CD4-positive, alpha-beta T cell (primary cell): Measurements from ENCODE around the gene SENP7. TPM values are rescaled to one million over a fixed set of nuclear protein-coding genes. Genes with fewer than 3 reads are reported as not detected.
A peak's percentile ranks its signal among the peaks of the same experiment; 100 is the strongest.

Source experiments
- ATAC-seq: fragments of 200-7000 bp; cut with Tn5 transposase; one replicate; pipeline ENCODE4 v1.10.0; 2022; ENCODE audit warnings: mild to moderate bottlenecking; ENCODE audit not compliant: poor library complexity
- CTCF ChIA-PET: fragments of 350-600 bp; sonication (Branson Sonifier 250); formaldehyde crosslinking; loops from one replicate; lab custom pipeline; 2021; ENCODE audit warnings: antibody characterized with exemption, inconsistent platforms; lab: Charles Lee
- POLR2A ChIA-PET: fragments of 350-600 bp; sonication (Branson Sonifier 250); formaldehyde crosslinking; loops from one replicate; lab custom pipeline; 2021; ENCODE audit warnings: antibody characterized with exemption, inconsistent platforms; lab: Charles Lee
- DNase-seq, 14 experiments: peaks; one replicate each; pipeline ENCODE4 v3.0.0-alpha.2; 2013 to 2020; ENCODE audit warnings: mixed read lengths in 2 of 14
- H3K27ac ChIP-seq, 2 donors: one replicate each; pipeline versions ENCODE4 v1.5.1 to v1.7.0; 2013; ENCODE audit warnings: low read length in 2 of 2, low read depth in 1 of 2, mild to moderate bottlenecking in 1 of 2
- H3K27me3 ChIP-seq, 2 experiments: 1 replicate in 1 of 2; 2 replicates in 1 of 2; pipeline versions ENCODE4 v1.6.1 to v1.7.0; 2013; ENCODE audit warnings: low read length in 2 of 2, control low read depth in 1 of 2, mild to moderate bottlenecking in 1 of 2, moderate library complexity in 1 of 2; ENCODE audit not compliant: insufficient read depth in 2 of 2, control insufficient read depth in 1 of 2
- H3K36me3 ChIP-seq: one replicate; pipeline ENCODE4 v1.6.1; 2013; ENCODE audit warnings: low read length, control low read depth; ENCODE audit not compliant: insufficient read depth
- H3K4me1 ChIP-seq: one replicate; pipeline ENCODE4 v1.6.1; 2013; ENCODE audit warnings: low read length, control low read depth; ENCODE audit not compliant: insufficient read depth
- H3K4me3 ChIP-seq: one replicate; pipeline ENCODE4 v1.5.1; 2013; ENCODE audit warnings: mild to moderate bottlenecking, low read length, moderate library complexity
- H3K9me3 ChIP-seq, 2 experiments: 1 replicate in 1 of 2; 2 replicates in 1 of 2; pipeline versions ENCODE4 v1.6.1 to v1.7.0; 2013; ENCODE audit warnings: low read length in 2 of 2, mild to moderate bottlenecking in 2 of 2, control low read depth in 1 of 2, moderate library complexity in 1 of 2; ENCODE audit not compliant: control insufficient read depth in 1 of 2, insufficient read depth in 1 of 2
- H3K27ac Mint-ChIP-seq: one replicate; pipeline ENCODE4 v1.8.0; 2020; ENCODE audit warnings: mixed read lengths
- H3K27me3 Mint-ChIP-seq: one replicate; pipeline ENCODE4 v1.8.0; 2021; ENCODE audit warnings: mixed read lengths
- H3K36me3 Mint-ChIP-seq: one replicate; pipeline ENCODE4 v1.8.0; 2021; ENCODE audit warnings: low read depth, mixed read lengths
- H3K4me1 Mint-ChIP-seq: one replicate; pipeline ENCODE4 v1.8.0; 2021; ENCODE audit warnings: low read depth, mixed read lengths
- H3K4me3 Mint-ChIP-seq: one replicate; pipeline ENCODE4 v1.8.0; 2020; ENCODE audit warnings: mild to moderate bottlenecking, mixed read lengths
- H3K9me3 Mint-ChIP-seq: one replicate; pipeline ENCODE4 v1.8.0; 2020; ENCODE audit warnings: mixed read lengths
- CTCF ChIP-seq: fragments of 200-600 bp; IDR thresholded peaks from one replicate; pipeline ENCODE4 v1.8.0; 2022; ENCODE audit warnings: antibody characterized with exemption, mild to moderate bottlenecking
- intact Hi-C, 2 experiments: fragments of 100-400 bp; cut with DNase I in 1 of 2; cut with micrococcal nuclease in 1 of 2; formaldehyde crosslinking; loops; one replicate each; pipeline versions ENCODE4 v1.15.1 to v1.9.0; 2023 to 2025; cut with DNase I, micrococcal nuclease
- total RNA-seq, 174 experiments: library from RNA in 2 of 174; stranded (reverse) in 2 of 174; gene quantifications; one replicate each; pipeline ENCODE4 v1.2.3 and lab custom pipeline; 2021 to 2026

SENP7 gene
- total RNA-seq, 2 experiments from 2014 or later, result 37.5 to 39.3 TPM

- DNase-seq (no peak), ATAC-seq (no peak)
- H3K9me3 Mint-ChIP-seq, result peaks cover 14% of the 10 kb centered on the region
- H3K36me3 ChIP-seq, result no peaks in the 10 kb centered on the region
- ChIA-PET POLR2A (no interaction called here), CTCF (no interaction called here)
- no peaks in the 10 kb centered on the region for H3K4me1 ChIP-seq
- intact Hi-C loops, result no loop called here
- peaks cover 4 to 6% of the 10 kb centered on the region in 2 experiments for H3K9me3 ChIP-seq
- no peaks in the 10 kb centered on the region for H3K27me3 ChIP-seq
- H3K27ac Mint-ChIP-seq, result no peak overlapping the region
- no peak for TF ChIP-seq CTCF
- no peak overlapping the region for H3K4me3 Mint-ChIP-seq
- H3K4me3 ChIP-seq, result no peak overlapping the region
- no peaks in the 10 kb centered on the region for H3K27me3 Mint-ChIP-seq
- peaks cover 50% of the 10 kb centered on the region for H3K4me1 Mint-ChIP-seq
- H3K27ac ChIP-seq, result no peak overlapping the region
- H3K36me3 Mint-ChIP-seq, result peaks cover 72% of the 10 kb centered on the region
Observed at GRCh38 chr3:101433652-101434051, 79.4 kb downstream of the SENP7 start.

GRCh38 chr3:101423984-101424888 lies 88.8 kb downstream of the SENP7 start:
- ChIA-PET POLR2A (interaction anchor here (0.5 to 0.6 kb wide), 2 partner anchors 150 to 194 kb away, joined by 3 read pairs; partner anchors contain the start of gene PCNP), CTCF (no interaction called here)
- Mint-ChIP-seq H3K4me3 (peak overlapping the region; percentile 26), H3K9me3 (peaks cover 10% of the 10 kb centered on the region), H3K27me3 (no peaks in the 10 kb centered on the region), H3K27ac (peak overlapping the region; percentile 64), H3K4me1 (peaks cover 60% of the 10 kb centered on the region), H3K36me3 (peaks cover 49% of the 10 kb centered on the region)
- H3K9me3 ChIP-seq, result peaks cover 0 to 13% of the 10 kb centered on the region in 2 experiments
- TF ChIP-seq CTCF, result no peak
- H3K4me3 ChIP-seq, result no peak overlapping the region
- peak in 2 of 14 experiments; percentile 1 to 31 for DNase-seq
- peak; percentile 63 for ATAC-seq
- H3K27ac ChIP-seq, result no peak overlapping the region
- peaks cover 28% of the 10 kb centered on the region for H3K4me1 ChIP-seq
- no peaks in the 10 kb centered on the region for H3K36me3 ChIP-seq
- H3K27me3 ChIP-seq, result no peaks in the 10 kb centered on the region
- intact Hi-C loops, result no loop called here

- POLR2A ChIA-PET, result no interaction called here
- no peak for DNase-seq
- Mint-ChIP-seq H3K4me3 (no peak overlapping the region), H3K9me3 (peaks cover 4% of the 10 kb centered on the region), H3K4me1 (peaks cover 71% of the 10 kb centered on the region), H3K27ac (peak overlapping the region; percentile 58), H3K36me3 (peaks cover 62% of the 10 kb centered on the region), H3K27me3 (no peaks in the 10 kb centered on the region)
- no peak for TF ChIP-seq CTCF
- ATAC-seq, result no peak
- CTCF ChIA-PET, result no interaction called here
- Histone ChIP-seq H3K27ac (no peak overlapping the region), H3K27me3 (no peaks in the 10 kb centered on the region), H3K4me1 (peaks cover 13% of the 10 kb centered on the region), H3K36me3 (peaks cover 5% of the 10 kb centered on the region), H3K9me3 (peaks cover 0 to 4% of the 10 kb centered on the region in 2 experiments), H3K4me3 (no peak overlapping the region)
- intact Hi-C loops, result no loop called here
Observed at GRCh38 chr3:101418851-101419250, 94.2 kb downstream of the SENP7 start.
